NCI-H460 (cell line): ENCODE results near the gene MRPL18. TPM values are rescaled to one million over a fixed set of nuclear protein-coding genes. Genes with fewer than 3 reads are reported as not detected.

ENCODE experiments used
- DNase-seq: peaks from one replicate; pipeline ENCODE4 v3.0.0-alpha.2; 2016; ENCODE audit warnings: low read depth; ENCODE audit errors: extremely low read depth
- small RNA-seq, 2 experiments: library from RNA; depleted of rRNA; stranded (forward); fragments of <200 nt; gene quantifications; one replicate each; pipeline ENCODE3, GENCODE V24; 2014
- total RNA-seq: library from RNA; depleted of rRNA; stranded (reverse); fragments of >200 nt; shearing (Covaris generic); gene quantifications from 2 replicates; pipeline ENCODE4 v1.2.3, GENCODE V29; 2014; rRNA removed

Gene MRPL18
- total RNA-seq, 1 experiment from 2014 or later, result 104 TPM

DNA sequence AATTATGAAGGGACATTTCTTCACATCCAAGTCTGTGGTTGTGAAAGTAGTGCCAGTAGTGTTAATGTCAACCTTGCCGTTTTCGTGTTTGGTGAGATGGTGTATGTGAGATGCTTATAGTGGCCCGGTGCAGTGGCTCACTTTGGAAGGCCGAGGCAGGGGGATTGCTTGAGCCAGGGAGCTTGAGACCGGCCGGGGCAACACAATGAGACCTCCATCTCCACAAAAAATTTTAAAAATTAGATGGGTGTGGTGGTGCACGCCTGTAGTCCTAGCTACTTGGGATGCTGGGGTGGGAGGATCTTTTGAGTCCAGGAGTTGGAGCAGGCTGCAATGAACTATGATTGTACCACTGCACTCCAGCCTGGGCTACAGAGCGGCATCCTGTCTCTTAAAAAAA lies 47.2 kb downstream of the MRPL18 start:
- no peak for DNase-seq

DNA sequence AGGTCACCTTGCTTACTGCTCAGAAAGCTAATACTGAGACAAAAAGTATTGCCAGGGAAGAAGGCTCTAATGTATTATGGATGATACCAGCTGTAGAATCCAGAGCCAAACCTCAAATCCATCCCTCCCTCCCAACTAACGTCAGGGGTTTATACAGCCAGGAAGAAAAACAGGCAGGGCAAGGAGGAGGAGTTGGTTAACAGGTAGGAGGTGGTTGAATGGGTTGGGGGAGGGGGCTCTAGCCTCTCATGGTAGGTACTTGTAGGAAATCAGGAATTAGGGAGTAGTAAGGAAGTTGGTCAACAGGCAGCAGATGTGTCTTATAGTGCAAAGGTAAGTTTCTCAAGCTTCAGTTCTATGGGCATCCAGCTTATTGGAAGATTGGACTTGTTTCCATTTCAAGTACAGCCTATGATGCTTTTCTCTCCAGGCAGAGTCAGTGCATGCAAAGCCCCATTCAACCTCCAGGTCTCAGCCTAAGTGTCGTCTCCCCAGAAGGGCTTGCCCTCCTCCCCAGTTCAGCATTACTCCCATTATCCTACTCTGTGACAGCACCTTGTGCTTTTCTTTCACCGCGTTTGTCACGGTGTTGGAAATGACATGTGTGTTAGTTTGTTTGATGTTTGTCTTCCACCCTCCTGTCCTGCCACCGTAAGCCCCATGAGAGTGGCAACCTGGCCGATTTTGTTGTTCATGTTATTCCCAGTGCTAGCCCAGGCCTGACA lies 47.9 kb downstream of the MRPL18 start:
- DNase-seq, result no peak

DNA sequence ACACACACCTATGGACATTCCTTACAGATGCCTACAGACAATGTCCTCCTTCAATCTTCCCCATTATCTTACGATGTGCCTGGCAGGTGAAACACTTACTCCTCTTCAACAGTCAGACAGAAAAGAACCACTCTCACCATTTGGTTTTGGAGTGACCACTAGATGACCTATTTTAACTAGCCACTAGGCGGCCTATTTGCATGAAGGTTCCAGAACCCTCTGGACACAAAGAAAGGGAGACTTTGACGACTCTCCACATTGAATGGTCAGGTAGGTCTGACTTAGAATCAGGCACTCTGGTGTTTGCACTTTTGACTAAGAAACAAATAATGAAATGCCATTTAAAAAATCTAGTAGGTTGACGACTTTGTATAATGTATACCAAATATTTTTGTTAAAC lies 51.8 kb downstream of the MRPL18 start:
- peak; percentile 14 for DNase-seq

DNA sequence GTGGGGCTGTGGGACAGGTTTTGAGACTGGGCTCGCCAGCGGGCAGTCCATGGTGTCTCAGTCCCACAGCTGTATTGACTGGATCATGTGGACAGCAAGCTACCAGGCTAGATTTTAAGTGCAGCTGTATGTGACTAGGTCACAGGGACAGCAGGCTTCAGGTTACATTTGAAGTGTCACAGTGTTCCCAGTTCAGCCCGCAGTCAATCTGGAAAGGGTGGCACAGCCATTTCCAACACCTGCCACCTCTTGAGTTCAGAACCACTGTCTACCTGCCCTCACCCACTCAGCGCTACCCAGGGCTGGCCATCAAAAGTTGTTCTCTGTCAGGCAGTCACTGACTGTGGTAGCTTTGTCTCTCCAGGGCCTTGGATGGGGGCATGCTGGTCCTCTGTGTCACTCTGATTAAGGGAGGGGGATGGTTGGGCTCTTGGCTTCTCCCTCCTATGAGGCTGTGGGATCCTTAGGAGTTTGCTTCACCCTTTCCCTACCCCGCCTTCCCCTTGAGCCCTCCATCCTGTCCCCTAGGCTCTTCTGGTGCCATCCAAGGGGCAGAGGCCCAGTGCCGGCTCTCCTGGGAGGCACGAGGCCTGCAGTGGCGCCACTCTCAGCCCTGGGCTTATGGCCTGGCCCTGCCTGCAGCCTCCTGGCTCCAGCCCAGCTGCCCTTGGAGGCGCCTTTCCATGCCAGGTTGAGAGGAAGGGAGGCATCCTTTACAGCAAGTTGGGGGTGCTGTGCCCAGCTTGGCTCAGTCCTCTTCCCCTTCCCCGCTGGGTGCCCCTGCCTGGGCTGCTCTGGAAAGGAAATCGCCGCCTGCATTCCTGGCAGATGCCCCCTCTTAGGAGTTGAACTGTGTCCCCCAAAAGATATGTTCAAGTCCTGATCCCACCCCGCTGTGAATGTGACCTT lies 54.7 kb downstream of the MRPL18 start:
- no peak for DNase-seq

Small RNAs within 50 kb of the gene (small RNA-seq; reads per million reads assigned to genes)
- gene SNORA20, result 23.1 to 54.9 reads per million in 2 experiments
- gene SNORA29, result 0 reads per million in 2 experiments

Other genes with a start within 250 kb of the MRPL18 start
- gene SOD2, start 97.2 kb upstream of the MRPL18 start, total RNA-seq, result 125 and 135 TPM in 2 replicates
- gene WTAP, start 63.0 kb upstream of the MRPL18 start, total RNA-seq, result 57.4 and 65.7 TPM in 2 replicates
- 12.7 and 13.0 TPM in 2 replicates for gene ACAT2, start 28.4 kb upstream of the MRPL18 start, total RNA-seq
- 203 and 233 TPM in 2 replicates for gene TCP1, start 865 bp upstream of the MRPL18 start, total RNA-seq
- gene PNLDC1, start 9.8 kb downstream of the MRPL18 start, total RNA-seq, result not detected in 2 replicates
- gene MAS1, start 100.5 kb downstream of the MRPL18 start, total RNA-seq, result not detected in 2 replicates
- 78.6 and 84.3 TPM in 2 replicates for gene IGF2R, start 178.6 kb downstream of the MRPL18 start, total RNA-seq